Limb (tissue), 2 donors: ENCODE data around the gene ZKSCAN2.

Source experiments
- DNase-seq, 2 donors: peaks; one replicate each; pipeline ENCODE4 v3.0.0-alpha.2; 2016; ENCODE audit errors: extremely low spot score in 2 of 2

ZKSCAN2 gene

DNA sequence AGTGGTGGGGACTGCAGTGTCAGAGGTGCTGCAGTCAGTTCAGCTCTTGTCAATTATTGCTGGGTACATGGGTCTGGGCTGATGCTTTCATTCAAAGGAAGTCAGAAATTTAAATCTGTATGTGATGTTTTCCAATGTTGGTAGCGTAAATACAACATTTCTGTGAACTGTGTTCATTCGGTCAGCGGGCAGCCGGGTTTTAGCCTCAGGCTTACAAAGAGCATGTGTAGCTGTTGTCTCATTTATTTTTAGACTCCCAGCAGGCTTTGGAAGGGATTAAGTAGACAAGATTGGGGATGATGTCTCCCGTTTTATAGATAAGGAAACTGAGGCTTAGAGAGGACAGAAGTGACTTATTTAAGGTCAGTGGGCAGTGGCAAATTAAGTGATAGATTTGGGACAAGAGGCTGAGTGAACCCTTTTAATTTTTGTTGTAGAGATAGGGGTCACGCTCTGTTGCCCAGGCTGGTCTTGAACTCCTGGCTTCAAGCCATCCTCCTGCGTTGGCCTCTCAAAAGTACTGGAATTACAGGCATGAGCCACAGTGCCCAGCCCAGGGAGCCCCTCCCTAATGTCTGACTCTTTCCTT lies 32.8 kb downstream of the ZKSCAN2 start:
- no peak for DNase-seq

DNA sequence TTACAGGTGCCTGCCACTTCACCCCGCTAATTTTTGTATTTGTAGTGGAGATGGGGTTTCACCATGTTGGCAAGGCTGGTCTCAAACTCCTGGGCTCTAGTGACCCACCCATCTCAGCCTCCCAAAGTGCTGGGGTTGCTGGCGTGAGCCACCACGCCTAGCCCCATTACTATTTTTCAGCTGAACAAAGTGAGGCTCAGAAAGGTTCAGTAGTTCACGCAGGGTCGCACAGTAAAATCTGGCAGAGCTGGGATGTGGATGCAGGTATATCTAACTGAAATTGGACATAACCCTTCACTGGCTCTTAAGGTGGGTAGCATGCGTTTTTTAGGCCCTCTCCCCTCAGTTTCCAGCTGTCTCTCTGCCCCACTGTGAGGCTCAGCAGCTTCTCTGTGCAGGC lies 33.7 kb downstream of the ZKSCAN2 start:
- DNase-seq: no peak

DNA sequence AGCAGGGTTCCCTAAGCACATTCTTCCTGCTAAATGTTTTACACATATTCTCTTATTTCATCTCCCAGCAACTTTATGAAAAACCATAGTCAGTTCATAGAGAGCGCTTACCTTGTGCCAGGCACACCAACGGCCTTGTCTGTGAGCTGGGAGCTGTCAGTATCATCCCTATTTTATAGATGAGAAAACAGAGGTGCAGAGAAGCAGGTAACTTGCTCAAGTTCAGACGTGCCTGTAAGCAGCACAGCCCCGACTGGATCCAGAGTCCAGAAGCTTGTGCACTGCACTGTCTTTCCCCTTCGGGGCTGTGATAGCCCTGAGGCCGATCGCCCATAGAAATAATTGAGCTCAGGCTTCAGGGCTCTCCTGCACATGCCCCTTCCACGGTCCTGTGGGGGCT lies 34.7 kb downstream of the ZKSCAN2 start:
- no peak for DNase-seq

DNA sequence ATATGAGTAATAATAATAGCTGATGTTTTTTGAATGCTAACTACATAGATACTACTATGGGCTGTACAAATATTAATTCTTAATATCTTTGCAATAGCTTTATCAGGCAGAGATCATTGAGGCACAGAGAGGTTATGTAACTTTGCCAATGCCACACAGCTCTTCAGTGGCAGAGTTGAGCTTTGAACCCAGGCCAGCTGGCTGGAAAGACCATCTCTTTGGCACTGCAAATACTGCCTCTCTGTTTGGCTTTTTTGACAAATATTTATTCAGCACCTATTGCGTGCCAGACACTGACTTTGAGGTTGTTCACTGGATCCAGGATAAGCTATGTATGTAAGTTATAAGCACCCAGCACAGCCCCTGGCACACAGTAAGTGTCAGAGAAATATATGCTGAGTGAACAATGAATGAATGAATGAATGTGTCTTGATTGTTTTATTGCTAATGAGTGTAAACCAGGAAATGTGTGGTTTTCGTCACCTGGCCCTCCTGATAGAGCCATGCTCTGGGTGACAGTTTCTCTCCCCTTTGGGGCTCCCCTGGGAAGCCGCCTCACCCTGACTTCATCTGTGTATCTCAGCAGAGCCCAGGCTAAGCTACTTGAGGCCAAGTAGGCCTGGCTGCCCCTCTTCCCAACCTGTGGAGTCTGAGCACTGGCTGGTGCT lies 38.4 kb downstream of the ZKSCAN2 start:
- DNase-seq: no peak

DNA sequence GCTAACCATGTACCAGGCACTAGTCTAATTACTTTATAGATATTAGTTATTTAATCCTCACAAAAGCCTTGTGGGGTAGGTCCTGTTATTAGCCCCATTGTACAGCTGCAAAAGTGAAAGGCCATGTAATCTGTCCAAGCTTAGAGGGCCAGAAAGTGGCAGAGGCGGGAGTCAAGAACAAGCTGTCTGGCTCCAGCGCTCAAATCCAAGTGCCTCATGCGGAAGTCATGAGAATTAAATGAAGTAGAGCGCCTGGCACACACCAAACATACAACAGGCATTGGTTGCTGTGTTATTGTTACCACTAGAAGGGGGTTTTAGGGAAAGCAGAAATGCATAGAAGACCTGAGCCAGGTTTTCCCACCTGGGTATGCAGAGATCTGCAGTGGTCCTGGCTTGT lies 39.7 kb downstream of the ZKSCAN2 start:
- no peak for DNase-seq

DNA sequence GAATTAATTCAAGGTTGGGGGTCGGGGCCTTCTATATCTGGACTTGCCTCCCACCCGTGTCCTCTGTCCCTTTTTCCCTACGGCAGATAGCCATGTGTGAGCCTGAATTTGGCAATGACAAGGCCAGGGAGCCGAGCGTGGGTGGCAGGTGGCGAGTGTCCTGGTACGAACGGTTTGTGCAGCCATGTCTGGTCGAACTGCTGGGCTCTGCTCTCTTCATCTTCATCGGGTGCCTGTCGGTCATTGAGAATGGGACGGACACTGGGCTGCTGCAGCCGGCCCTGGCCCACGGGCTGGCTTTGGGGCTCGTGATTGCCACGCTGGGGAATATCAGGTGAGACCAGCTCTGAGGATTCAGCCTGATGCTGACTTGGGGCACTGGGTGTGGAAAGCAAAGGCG lies 40.5 kb downstream of the ZKSCAN2 start:
- DNase-seq: no peak

DNA sequence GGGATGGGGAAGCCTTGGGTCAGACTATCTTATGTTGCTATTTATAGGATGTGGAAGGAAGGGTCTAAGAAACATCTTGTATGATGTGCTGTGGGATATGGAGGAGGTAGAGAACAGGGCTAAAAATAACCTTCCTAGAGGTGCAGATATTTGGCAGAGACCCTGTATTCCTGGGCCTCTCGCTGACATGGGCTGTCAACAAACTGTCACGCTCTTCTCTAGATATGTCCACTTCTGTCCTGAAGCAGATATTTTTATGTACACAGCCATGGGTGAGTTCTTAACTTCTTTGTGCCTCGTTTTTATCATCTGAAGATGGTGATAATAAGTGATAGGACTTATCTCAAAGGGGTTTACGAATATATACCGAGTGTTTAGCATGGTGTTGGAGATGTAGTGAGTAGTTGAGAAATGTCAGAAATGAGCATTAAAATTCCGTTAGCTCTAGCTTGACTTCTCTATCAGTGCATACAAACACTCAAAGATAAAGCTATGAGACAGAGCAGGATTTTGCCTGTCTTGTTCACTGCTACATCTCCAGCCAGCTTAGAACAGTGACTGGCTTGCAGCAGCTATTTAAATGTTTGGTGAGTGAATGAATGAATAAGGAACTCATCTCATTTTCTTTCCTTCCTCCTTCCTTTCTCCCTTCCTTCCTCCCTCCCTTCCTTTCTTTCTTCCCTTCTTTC lies 43.8 kb downstream of the ZKSCAN2 start:
- DNase-seq: no peak

DNA sequence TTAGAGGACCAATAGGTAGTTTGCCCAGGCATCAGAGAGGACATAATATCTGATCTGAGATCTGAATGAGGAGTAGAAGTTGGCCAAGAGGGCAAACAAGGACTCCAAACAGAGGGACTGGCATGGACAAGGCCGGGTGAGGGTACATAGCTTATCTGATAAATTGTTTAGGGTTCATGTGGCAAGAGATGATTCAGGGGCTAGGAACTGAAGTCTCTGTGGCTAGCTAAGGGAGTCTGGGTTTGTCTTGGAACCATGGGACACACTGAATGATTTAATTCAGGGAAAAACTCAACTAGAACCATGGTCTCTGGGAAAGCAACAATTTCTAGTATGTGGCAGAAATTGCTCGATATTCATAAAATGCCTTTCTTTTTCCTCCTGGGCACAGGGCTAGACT lies 45.0 kb downstream of the ZKSCAN2 start:
- DNase-seq: no peak

DNA sequence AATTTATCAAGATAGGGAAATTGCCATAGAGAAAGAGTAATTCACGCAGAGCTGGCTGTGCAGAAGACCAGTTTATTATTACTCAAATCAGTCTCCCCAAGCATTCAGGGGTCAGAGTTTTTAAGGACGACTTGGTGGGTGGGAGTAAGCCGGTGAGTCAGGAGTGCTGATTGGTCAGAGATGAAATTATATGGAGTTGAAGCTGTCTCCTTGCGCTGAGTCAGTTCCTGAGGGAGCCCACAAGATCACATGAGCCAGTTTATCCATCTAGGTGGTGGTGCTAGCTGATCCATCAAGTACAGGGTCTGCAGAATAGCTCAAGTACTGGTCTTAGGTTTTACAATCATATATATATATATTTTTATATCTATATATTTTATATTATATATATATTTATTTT lies 46.9 kb downstream of the ZKSCAN2 start:
- DNase-seq: no peak

DNA sequence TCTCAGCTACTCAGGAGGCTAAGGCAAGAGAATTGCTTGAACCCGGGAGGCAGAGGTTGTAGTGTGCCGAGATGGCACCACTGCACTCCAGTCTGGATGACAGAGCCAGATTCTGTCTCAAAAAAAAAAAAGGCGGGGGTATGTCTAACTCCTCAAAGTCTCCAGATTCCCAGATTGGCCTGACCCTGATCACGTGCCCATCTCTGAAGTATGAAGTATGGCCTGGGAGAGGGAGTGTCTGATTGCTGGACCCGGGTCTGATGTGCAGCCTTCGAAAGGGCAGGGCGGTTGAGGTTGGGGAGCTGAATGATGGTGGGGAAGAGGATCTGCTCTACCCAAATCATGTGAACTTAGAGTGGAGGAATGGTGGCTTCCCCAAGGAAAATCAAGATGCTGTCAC lies 58.2 kb downstream of the ZKSCAN2 start:
- DNase-seq: no peak

DNA sequence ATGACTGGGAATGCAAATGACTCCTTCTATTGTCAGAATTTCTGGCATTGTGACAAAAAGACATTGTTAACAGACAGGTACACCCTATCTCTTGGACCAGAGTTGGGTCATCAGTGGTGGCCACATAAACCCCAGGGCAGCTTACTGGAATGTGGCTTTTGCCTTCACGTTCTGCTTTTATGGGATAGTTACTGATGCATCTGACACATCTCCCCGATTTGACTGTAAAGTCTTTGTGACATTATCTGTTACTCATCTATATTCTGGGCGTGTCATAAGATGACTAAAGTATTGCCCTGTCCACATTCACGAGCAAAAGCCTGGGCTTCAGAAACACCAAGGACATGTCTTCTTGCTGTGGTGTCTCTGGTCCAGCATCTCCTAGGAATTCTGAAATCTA lies 59.6 kb downstream of the ZKSCAN2 start:
- no peak for DNase-seq

DNA sequence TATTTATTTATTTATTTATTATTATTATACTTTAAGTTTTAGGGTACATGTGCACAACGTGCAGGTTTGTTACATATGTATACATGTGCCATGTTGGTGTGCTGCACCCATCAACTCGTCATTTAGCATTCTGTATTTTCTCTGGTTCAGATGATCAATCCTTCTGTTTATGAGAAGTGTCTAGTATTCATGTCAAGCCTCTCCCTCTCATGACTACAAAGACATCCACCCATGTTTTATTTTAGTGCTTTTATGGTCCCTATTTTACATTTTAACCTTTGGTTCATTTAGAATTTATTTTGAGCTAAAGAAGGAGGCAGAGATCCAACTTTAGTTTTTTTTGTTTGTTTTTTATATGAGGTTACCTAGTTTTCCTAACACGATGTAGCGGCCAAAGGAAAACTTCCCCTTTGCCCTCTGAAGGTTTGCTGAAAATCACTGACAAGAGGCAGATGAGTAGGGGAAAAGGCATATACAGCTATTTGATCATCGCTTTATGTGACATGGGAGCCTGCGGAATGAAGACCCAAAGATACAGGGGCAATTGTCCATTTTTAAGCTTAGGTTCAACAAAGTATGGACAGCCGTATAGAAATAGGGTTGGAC lies 63.3 kb downstream of the ZKSCAN2 start:
- no peak for DNase-seq

DNA sequence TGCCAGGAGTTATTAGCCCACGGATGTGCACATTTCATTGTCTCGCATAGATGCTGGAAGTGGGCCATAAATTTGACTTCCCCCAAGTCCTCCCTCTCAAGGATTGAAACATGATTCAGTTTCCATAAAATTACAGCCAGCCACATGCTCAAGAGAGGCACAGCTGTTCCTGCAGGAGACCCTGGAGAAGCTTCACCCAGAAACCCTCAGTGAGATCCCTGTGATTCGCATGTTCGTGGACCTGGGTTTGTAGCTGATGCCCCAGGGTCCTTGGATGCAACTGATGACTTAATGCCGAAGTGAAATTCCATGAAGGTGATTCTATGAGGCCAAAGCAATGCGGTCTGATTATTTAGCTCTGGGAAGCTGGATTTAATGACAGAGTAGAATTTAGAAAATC lies 65.5 kb downstream of the ZKSCAN2 start:
- DNase-seq: peak in 1 of 2 donors; percentile 15

DNA sequence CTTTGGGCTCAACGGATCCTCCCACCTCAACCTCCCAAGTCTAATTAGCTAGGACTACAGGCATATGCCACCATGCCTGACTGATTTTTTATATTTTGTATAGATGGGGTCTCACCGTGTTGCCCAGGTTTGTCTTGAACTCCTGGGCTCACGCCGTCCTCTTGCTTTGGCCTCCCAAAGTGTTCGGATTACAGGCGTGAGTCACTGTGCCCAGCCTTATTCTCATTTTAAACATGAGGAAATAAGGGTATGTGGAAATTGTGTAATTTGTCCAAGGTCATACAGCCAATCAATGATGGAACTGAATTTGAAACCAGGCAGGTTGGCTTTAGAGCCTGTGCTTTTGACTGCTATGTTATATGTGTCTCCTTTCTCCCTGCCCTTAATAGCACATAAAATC lies 68.3 kb downstream of the ZKSCAN2 start:
- DNase-seq: no peak

DNA sequence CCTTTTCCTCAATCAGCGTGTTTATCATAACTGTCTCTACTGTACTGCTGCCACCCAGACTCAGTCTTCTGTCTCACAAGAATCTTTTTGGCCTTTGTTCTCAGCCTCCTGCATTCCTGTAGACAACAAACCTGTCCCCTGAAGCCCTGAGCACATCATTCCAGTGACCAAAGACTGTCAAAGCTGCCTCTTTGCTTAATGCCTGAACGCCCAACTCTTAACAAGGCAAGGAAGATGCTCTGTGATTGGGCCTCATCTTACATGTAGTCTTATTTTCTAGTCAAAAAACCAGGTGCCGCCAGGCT lies 70.2 kb downstream of the ZKSCAN2 start:
- DNase-seq: no peak
